Upper lobe of left lung (tissue), 6 donors: Measurements from ENCODE around the gene NUP210. TPM values are rescaled to one million over a fixed set of nuclear protein-coding genes. Genes with fewer than 3 reads are reported as not detected.
A peak's percentile ranks its signal among the peaks of the same experiment; 100 is the strongest.
"Not testable (repeated sequence)": the region's sequence is repeated elsewhere in the genome, so short reads cannot be mapped to it uniquely, and the experiment has no call there.

Experiments used
- ATAC-seq, 2 donors: fragments of 200-7000 bp; cut with Tn5 transposase; one replicate each; pipeline ENCODE4 v1.9.1; 2022; ENCODE audit warnings: mild to moderate bottlenecking in 2 of 2, moderate library complexity in 2 of 2; ENCODE audit not compliant: low FRiP score in 2 of 2
- DNase-seq, 2 donors: peaks; one replicate each; pipeline ENCODE4 v3.0.0-alpha.2; 2019 to 2020
- H3K27ac ChIP-seq, 4 donors: fragments of 200-600 bp; sonication (generic); one replicate each; pipeline ENCODE4 v1.5.1; 2016 to 2019
- H3K27me3 ChIP-seq, 4 donors: fragments of 200-600 bp; sonication (generic); one replicate each; pipeline ENCODE4 v1.5.1; 2017 to 2019
- H3K36me3 ChIP-seq, 4 donors: fragments of 200-600 bp; sonication (generic); one replicate each; pipeline ENCODE4 v1.5.1; 2016 to 2019
- H3K4me1 ChIP-seq, 4 donors: fragments of 200-600 bp; sonication (generic); one replicate each; pipeline ENCODE4 v1.5.1; 2018 to 2019
- H3K4me3 ChIP-seq, 4 donors: fragments of 200-600 bp; sonication (generic); one replicate each; pipeline ENCODE4 v1.5.1; 2017 to 2019; ENCODE audit warnings: mild to moderate bottlenecking in 2 of 4, moderate library complexity in 1 of 4
- H3K9me3 ChIP-seq, 4 donors: fragments of 200-600 bp; sonication (generic); one replicate each; pipeline ENCODE4 v1.5.1; 2018 to 2019
- CTCF ChIP-seq, 6 experiments: fragments of 450-650 bp in 4 of 6; fragments of 200-600 bp in 2 of 6; sonication (generic) in 2 of 6; IDR thresholded peaks; one replicate each; pipeline ENCODE4 v1.5.1; 2016 to 2019; ENCODE audit warnings: antibody characterized with exemption in 6 of 6
- EP300 ChIP-seq, 4 donors: sonication (generic); formaldehyde crosslinking; IDR thresholded peaks; one replicate each; pipeline ENCODE4 v1.5.1; 2017; ENCODE audit warnings: antibody characterized with exemption in 4 of 4, control low read depth in 2 of 4
- POLR2A ChIP-seq, 4 donors: fragments of 450-650 bp; IDR thresholded peaks; one replicate each; pipeline ENCODE4 v1.5.1; 2016 to 2017; ENCODE audit warnings: antibody characterized with exemption in 4 of 4, mild to moderate bottlenecking in 2 of 4
- POLR2AphosphoS5 ChIP-seq, 2 donors: sonication (generic); formaldehyde crosslinking; IDR thresholded peaks; one replicate each; pipeline ENCODE4 v1.5.1; 2017; ENCODE audit warnings: antibody characterized with exemption in 2 of 2
- WGBS, 2 donors: methylation state at CpG; one replicate each; pipeline ENCODE4 v1.1.5; 2017 to 2018; 5-methylcytosine and 5-hydroxymethylcytosine counted together
- total RNA-seq, 6 donors: library from RNA; depleted of rRNA in 4 of 6; stranded (reverse); fragments of >200 nt in 4 of 6; gene quantifications; one replicate each; pipeline versions ENCODE4 v1.1.0 to v1.2.1, GENCODE V29; 2016 to 2021
- donor health status: DM: no; HTN: no; CAD: no; lungs with moderate emphysema.
- donor health status: DM: no; HTN: yes; CAD: no; lungs with severe emphysema.

Gene NUP210
- total RNA-seq, 6 donors from 2014 or later = 14.6 to 23.0 (median 20.8) TPM

- DNase-seq = no peak
- no peaks in the 10 kb centered on the region for H3K9me3 ChIP-seq
- TF ChIP-seq CTCF (IDR thresholded peaks at IDR 0.05) = no peak
- no peak for TF ChIP-seq POLR2AphosphoS5 (IDR thresholded peaks at IDR 0.05)
- TF ChIP-seq EP300 (IDR thresholded peaks at IDR 0.05) = no peak
- no peak for TF ChIP-seq POLR2A (IDR thresholded peaks at IDR 0.05)
- no peak overlapping the region for H3K27ac ChIP-seq
- no peak for ATAC-seq
- H3K4me3 ChIP-seq = no peak overlapping the region
- H3K4me1 ChIP-seq = no peaks in the 10 kb centered on the region
- peaks cover 0 to 26% (median 18%) of the 10 kb centered on the region in 4 donors for H3K36me3 ChIP-seq
- no peaks in the 10 kb centered on the region for H3K27me3 ChIP-seq
Observed at GRCh38 chr3:13380971-13381370, 39.2 kb downstream of the NUP210 start.

DNA sequence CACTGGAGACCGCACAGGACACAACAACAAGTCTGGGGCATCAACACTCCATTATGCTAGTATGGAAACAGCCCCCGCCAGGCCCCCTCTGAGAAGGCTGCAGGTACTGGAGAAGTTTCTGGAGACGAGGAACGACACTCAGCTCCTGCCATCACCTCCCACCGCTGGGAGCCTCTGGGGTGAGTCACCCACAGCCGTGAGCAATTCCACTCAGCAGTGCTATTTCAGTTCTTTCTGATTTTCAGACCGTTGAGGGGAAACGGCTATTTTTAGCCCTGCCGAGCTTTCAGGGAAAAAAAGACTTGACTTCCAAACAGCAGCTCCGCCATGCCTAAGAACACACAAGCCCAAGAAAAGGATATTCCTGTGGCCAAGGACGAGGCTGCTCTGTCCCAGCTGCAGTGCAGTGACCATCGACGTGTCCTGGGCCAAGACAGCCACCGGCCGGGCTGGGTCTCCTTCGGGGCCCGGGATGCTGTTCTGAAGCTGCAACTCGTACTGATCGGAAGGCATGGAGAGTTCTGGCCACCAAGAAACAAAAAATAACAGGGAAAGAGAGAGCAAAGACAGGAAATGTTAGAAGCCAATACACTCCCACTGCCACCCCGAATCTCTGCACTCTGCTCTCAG, 40.8 kb downstream of the NUP210 start:
- no peak overlapping the region for H3K4me3 ChIP-seq
- 78 to 85% methylated on average over 12 to 20 of the region's 20 CpGs for WGBS, 2 donors
- DNase-seq = no peak
- H3K4me1 ChIP-seq = no peaks in the 10 kb centered on the region
- H3K9me3 ChIP-seq = no peaks in the 10 kb centered on the region
- peaks cover 0 to 27% (median 20%) of the 10 kb centered on the region in 4 donors for H3K36me3 ChIP-seq
- H3K27me3 ChIP-seq = no peaks in the 10 kb centered on the region
- no peak overlapping the region for H3K27ac ChIP-seq
- peak in 1 of 2 donors; percentile 42 for ATAC-seq
- no peak for TF ChIP-seq POLR2AphosphoS5 (IDR thresholded peaks at IDR 0.05)
- no peak for TF ChIP-seq EP300 (IDR thresholded peaks at IDR 0.05)
- no peak for TF ChIP-seq CTCF (IDR thresholded peaks at IDR 0.05)
- TF ChIP-seq POLR2A (IDR thresholded peaks at IDR 0.05) = no peak

DNA sequence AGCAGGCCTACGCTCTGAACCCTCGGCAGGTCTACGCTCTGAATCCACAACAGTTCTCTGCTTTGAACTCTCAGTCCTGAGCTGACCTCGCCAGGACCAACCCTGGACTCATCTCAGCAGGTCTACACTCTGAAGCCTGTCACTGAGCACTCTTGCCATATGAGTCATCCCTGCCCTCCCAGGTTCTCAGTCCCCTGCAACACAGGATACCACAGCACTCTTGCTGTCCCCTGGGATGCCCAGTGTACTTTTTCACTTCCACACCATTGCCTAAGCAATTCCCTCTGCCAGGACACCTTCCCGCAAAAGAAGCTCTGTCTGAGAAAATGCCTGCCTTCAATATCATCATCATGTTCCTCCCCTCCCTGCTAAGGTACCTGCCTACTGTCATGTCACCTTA, 42.0 kb downstream of the NUP210 start:
- TF ChIP-seq POLR2A (IDR thresholded peaks at IDR 0.05) (no peak), EP300 (IDR thresholded peaks at IDR 0.05) (no peak), POLR2AphosphoS5 (IDR thresholded peaks at IDR 0.05) (no peak), CTCF (IDR thresholded peaks at IDR 0.05) (no peak)
- no peak for ATAC-seq
- H3K4me1 ChIP-seq = no peaks in the 10 kb centered on the region
- no peaks in the 10 kb centered on the region for H3K9me3 ChIP-seq
- no peak overlapping the region for H3K27ac ChIP-seq
- DNase-seq = no peak
- H3K4me3 ChIP-seq = no peak overlapping the region
- H3K27me3 ChIP-seq = no peaks in the 10 kb centered on the region
- peaks cover 0 to 33% (median 21%) of the 10 kb centered on the region in 4 donors for H3K36me3 ChIP-seq
- 96 to 100% methylated on average over 5 of the region's 5 CpGs for WGBS, 2 donors

DNA sequence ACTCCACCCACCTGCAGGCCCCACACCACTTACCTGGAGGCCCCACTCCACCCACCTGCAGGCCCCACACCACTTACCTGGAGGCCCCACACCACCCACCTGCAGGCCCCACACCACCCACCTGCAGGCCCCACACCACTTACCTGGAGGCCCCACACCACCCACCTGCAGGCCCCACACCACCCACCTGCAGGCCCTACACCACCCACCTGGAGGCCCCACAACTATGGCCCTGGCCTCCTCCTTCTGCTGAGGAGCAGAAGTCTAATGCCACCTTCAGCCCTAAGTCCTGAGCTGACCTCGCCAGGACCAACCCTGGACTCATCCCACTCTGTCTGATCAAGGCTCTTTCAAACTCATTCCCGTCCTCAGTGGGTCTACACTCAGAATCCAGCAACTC, 42.4 kb downstream of the NUP210 start:
- not testable (repeated sequence) for H3K27me3 ChIP-seq, H3K4me1 ChIP-seq, H3K27ac ChIP-seq, ATAC-seq, DNase-seq, H3K4me3 ChIP-seq, H3K9me3 ChIP-seq
- H3K36me3 ChIP-seq = peaks cover 0 to 35% (median 22%) of the 10 kb centered on the region in 4 donors
- 91 to 100% methylated on average over 2 of the region's 2 CpGs for WGBS, 2 donors

- Histone ChIP-seq H3K4me1 (no peaks in the 10 kb centered on the region), H3K27ac (no peak overlapping the region), H3K4me3 (no peak overlapping the region), H3K9me3 (no peaks in the 10 kb centered on the region), H3K27me3 (no peaks in the 10 kb centered on the region), H3K36me3 (peaks cover 1 to 41% (median 29%) of the 10 kb centered on the region in 4 donors)
- DNase-seq = no peak
- 95 to 100% methylated on average over 2 to 11 of the region's 14 CpGs for WGBS, 2 donors
- TF ChIP-seq POLR2AphosphoS5 (IDR thresholded peaks at IDR 0.05) (no peak), CTCF (IDR thresholded peaks at IDR 0.05) (no peak), EP300 (IDR thresholded peaks at IDR 0.05) (no peak)
- no peak for ATAC-seq
Observed at GRCh38 chr3:13377021-13377420, 43.1 kb downstream of the NUP210 start.
